ENCODE data around the gene CHAC2. TPM values are rescaled to one million over a fixed set of nuclear protein-coding genes. Genes with fewer than 3 reads are reported as not detected.

The CHAC2 gene
- total and polyA plus RNA-seq, 10 donors: 2.7 to 9.5 (median 5.2) TPM

DNA sequence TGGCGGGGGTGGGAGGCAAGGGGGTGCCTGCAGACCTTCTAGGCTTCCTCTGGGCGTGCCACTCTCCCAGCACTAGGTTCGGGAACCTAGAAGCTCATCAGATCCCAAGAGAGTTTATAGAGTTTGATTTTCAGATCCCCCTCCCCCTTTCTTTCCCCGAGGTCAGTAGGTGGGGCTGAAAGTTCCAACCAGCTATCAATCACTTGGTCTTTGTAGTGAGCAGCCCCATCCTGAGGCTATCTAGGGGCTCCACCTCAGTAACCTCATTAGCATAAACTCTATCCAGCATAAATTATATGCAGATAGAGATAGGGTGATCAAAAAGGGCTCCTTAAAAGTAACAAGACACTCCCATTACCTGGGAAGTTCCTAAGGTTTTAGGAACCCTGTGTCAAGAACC is 52.0 kb downstream of the CHAC2 start:
- H3K4me1 ChIP-seq: no peaks in the 10 kb centered on the region
- 81 to 94% (median 83%) methylated on average over 4 of the region's 4 CpGs for WGBS, 5 donors

DNA sequence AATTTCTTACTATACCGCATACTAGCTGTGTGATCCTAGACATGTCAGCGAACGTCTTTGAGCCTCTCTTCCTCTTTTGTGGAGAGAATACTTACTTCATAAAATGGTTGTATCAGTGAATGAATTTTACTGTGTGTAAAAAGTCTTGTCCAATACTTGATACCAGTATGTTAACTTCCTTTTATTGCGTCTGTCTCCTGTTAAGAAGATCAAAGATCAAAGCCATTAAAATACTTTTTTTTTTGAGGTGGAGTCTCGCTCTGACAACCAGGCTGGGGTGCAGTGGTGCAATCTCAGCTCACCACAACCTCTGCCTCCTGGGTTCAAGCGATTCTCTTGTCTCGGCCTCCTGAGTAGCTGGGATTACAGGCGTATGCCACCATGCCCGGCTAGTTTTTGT is 52.4 kb downstream of the CHAC2 start:
- TF ChIP-seq, protein P1, sequence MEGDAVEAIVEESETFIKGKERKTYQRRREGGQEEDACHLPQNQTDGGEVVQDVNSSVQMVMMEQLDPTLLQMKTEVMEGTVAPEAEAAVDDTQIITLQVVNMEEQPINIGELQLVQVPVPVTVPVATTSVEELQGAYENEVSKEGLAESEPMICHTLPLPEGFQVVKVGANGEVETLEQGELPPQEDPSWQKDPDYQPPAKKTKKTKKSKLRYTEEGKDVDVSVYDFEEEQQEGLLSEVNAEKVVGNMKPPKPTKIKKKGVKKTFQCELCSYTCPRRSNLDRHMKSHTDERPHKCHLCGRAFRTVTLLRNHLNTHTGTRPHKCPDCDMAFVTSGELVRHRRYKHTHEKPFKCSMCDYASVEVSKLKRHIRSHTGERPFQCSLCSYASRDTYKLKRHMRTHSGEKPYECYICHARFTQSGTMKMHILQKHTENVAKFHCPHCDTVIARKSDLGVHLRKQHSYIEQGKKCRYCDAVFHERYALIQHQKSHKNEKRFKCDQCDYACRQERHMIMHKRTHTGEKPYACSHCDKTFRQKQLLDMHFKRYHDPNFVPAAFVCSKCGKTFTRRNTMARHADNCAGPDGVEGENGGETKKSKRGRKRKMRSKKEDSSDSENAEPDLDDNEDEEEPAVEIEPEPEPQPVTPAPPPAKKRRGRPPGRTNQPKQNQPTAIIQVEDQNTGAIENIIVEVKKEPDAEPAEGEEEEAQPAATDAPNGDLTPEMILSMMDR (IDR thresholded peaks at IDR 0.05 in 8 of 11, conservative IDR thresholded peaks at IDR 0.05 in 3 of 11): no peak
- TF ChIP-seq POLR2A (IDR thresholded peaks at IDR 0.05) (no peak), POLR2AphosphoS5 (IDR thresholded peaks at IDR 0.05) (no peak)
- 86 to 90% (median 87%) methylated on average over 9 of the region's 9 CpGs for WGBS, 5 donors
- DNase-seq: no peak
- Histone ChIP-seq H3K4me1 (no peaks in the 10 kb centered on the region), H3K36me3 (peaks cover 8 to 55% (median 40%) of the 10 kb centered on the region in 6 donors), H3K27me3 (replicated peaks in 1 of 7) (no peaks in the 10 kb centered on the region), H3K4me3 (no peak overlapping the region), H3K9me3 (no peaks in the 10 kb centered on the region), H3K27ac (no peak overlapping the region)
- intact Hi-C loops (cut with DNase I; ENCODE audit: low total_unique reads): no loop called here

More for the DNA sequence above, 52.0 kb downstream of the CHAC2 start:
- H3K9me3 ChIP-seq: no peaks in the 10 kb centered on the region
- no peak for TF ChIP-seq POLR2A (IDR thresholded peaks at IDR 0.05)
- TF ChIP-seq, protein P1 (IDR thresholded peaks at IDR 0.05 in 8 of 11, conservative IDR thresholded peaks at IDR 0.05 in 3 of 11): no peak
- TF ChIP-seq POLR2AphosphoS5 (IDR thresholded peaks at IDR 0.05): no peak
- H3K4me3 ChIP-seq: no peak overlapping the region
- peaks cover 8 to 59% (median 44%) of the 10 kb centered on the region in 6 donors for H3K36me3 ChIP-seq
- no peaks in the 10 kb centered on the region for H3K27me3 ChIP-seq (replicated peaks in 1 of 7)
- no peak for DNase-seq
- no peak overlapping the region for H3K27ac ChIP-seq
- intact Hi-C loops (cut with DNase I; ENCODE audit: low total_unique reads): no loop called here

DNA sequence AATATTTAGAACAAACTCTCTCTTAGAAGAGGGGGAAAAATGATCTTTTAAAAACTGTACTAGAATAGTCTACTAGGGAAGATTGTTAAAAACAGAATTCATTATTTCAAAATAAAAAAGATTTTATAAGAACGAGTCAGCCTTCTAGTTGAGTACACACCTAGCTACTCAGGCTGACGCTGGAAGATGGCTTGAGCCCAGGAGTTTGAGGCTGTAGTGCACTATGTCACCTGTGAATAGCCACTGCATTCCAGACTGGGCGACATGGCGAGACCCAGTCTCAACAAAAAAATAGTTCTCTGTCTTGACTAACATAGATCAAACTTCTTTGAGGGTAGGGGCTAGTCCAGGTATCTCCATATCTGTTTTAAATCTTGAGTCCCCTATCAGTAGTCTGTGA is 53.1 kb downstream of the CHAC2 start:
- Histone ChIP-seq H3K4me1 (peaks cover 0 to under 1% (median 0%) of the 10 kb centered on the region in 6 donors), H3K9me3 (no peaks in the 10 kb centered on the region), H3K27ac (no peak overlapping the region), H3K36me3 (peaks cover 7 to 48% (median 34%) of the 10 kb centered on the region in 6 donors), H3K27me3 (replicated peaks in 1 of 7) (no peaks in the 10 kb centered on the region), H3K4me3 (no peak overlapping the region)
- intact Hi-C loops (cut with DNase I; ENCODE audit: low total_unique reads): no loop called here
- 93 to 99% (median 94%) methylated on average over 4 of the region's 4 CpGs for WGBS, 5 donors
- no peak for TF ChIP-seq POLR2A (IDR thresholded peaks at IDR 0.05)
- TF ChIP-seq, protein P1 (IDR thresholded peaks at IDR 0.05 in 8 of 11, conservative IDR thresholded peaks at IDR 0.05 in 3 of 11): no peak
- DNase-seq: no peak

DNA sequence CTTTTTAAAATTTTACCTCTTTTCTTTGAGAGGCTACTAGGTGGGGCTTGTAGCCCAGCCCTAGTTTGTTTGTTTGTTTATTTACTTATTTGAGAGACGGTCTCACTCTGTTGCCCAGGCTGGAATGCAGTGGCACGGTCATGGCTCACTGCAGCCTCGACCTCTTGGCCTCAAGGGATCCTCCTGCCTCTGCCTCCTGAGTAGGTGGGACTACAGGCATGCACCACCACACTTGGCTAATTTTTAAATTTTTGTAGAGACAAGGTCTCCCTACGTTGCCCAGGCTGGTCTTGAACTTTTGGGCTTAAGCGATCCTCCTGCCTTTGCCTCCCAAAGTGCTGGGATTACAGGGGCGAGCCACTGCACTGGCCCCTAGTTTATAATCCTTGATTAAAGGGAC is 54.2 kb downstream of the CHAC2 start:
- 81 to 93% (median 88%) methylated on average over 6 of the region's 6 CpGs for WGBS, 5 donors
- no peak overlapping the region for H3K4me3 ChIP-seq
- intact Hi-C loops (cut with DNase I; ENCODE audit: low total_unique reads): no loop called here

More for the DNA sequence above, 54.2 kb downstream of the CHAC2 start:
- peaks cover 0 to 4% (median 0%) of the 10 kb centered on the region in 6 donors for H3K4me1 ChIP-seq
- no peak for DNase-seq
- H3K27me3 ChIP-seq (replicated peaks in 1 of 7): no peaks in the 10 kb centered on the region
- no peak overlapping the region for H3K27ac ChIP-seq
- H3K36me3 ChIP-seq: peaks cover 0 to 37% (median 24%) of the 10 kb centered on the region in 6 donors
- TF ChIP-seq POLR2A (IDR thresholded peaks at IDR 0.05): no peak
- TF ChIP-seq, protein P1 (IDR thresholded peaks at IDR 0.05 in 8 of 11, conservative IDR thresholded peaks at IDR 0.05 in 3 of 11): no peak
- TF ChIP-seq POLR2AphosphoS5 (IDR thresholded peaks at IDR 0.05): no peak
- H3K9me3 ChIP-seq: no peaks in the 10 kb centered on the region
